Esophagus (tissue), 2 donors: ENCODE results near the gene AMIGO1. TPM values are rescaled to one million over a fixed set of nuclear protein-coding genes. Genes with fewer than 3 reads are reported as not detected.

Source experiments
- H3K27ac ChIP-seq, 2 donors: one replicate each; pipeline ENCODE4 v1.5.1; 2013; ENCODE audit warnings: low read depth in 2 of 2, mild to moderate bottlenecking in 2 of 2, inconsistent platforms in 1 of 2, low read length in 1 of 2, moderate library complexity in 1 of 2
- H3K27me3 ChIP-seq, 2 donors: one replicate each; pipeline ENCODE4 v1.6.1; 2013; ENCODE audit warnings: low read length in 2 of 2, control low read depth in 1 of 2, mild to moderate bottlenecking in 1 of 2; ENCODE audit not compliant: insufficient read depth in 2 of 2, control insufficient read depth in 1 of 2
- H3K36me3 ChIP-seq, 2 donors: one replicate each; pipeline ENCODE4 v1.6.1; 2013; ENCODE audit warnings: low read length in 1 of 2; ENCODE audit not compliant: control insufficient read depth in 2 of 2, insufficient read depth in 2 of 2
- H3K4me1 ChIP-seq, 2 donors: one replicate each; pipeline ENCODE4 v1.6.1; 2013; ENCODE audit warnings: low read length in 1 of 2; ENCODE audit not compliant: control insufficient read depth in 2 of 2, insufficient read depth in 2 of 2
- H3K4me3 ChIP-seq, 2 donors: one replicate each; pipeline ENCODE4 v1.5.1; 2013; ENCODE audit warnings: low read length in 2 of 2, mild to moderate bottlenecking in 2 of 2, low read depth in 1 of 2, moderate library complexity in 1 of 2
- H3K9me3 ChIP-seq, 2 donors: one replicate each; pipeline ENCODE4 v1.6.1; 2013; ENCODE audit warnings: mild to moderate bottlenecking in 2 of 2, low read depth in 1 of 2, low read length in 1 of 2, moderate library complexity in 1 of 2; ENCODE audit not compliant: control insufficient read depth in 2 of 2, insufficient read depth in 1 of 2
- WGBS, 2 donors: extraction: QIAGEN DNeasy Blood & Tissue Kit; methylation state at CpG; one replicate each; pipeline ENCODE4 v1.1.7; 2013; 5-methylcytosine and 5-hydroxymethylcytosine counted together
- polyA plus RNA-seq, 2 donors: library from polyadenylated mRNA; stranded (reverse); fragments of 200-250 nt; gene quantifications; one replicate each; pipeline ENCODE4 v1.2.3, GENCODE V29; 2013
- donor health status: healthy with polysubstance abuse.
- donor health status: Bipolar disorder and iron deficiency.

AMIGO1 gene
- polyA plus RNA-seq, 2 donors, result 0.71 to 1.6 TPM

- Histone ChIP-seq H3K4me3 (no peak overlapping the region), H3K4me1 (no peaks in the 10 kb centered on the region), H3K27me3 (no peaks in the 10 kb centered on the region), H3K27ac (no peak overlapping the region), H3K36me3 (no peaks in the 10 kb centered on the region), H3K9me3 (no peaks in the 10 kb centered on the region)
- WGBS, 2 donors, result 85 to 88% methylated on average over 24 of the region's 24 CpGs
Observed at GRCh38 chr1:109543283-109543987, 33.9 kb upstream of the AMIGO1 start.

- Histone ChIP-seq H3K27me3 (no peaks in the 10 kb centered on the region), H3K9me3 (no peaks in the 10 kb centered on the region), H3K36me3 (no peaks in the 10 kb centered on the region), H3K4me3 (no peak overlapping the region), H3K4me1 (no peaks in the 10 kb centered on the region), H3K27ac (no peak overlapping the region)
- 85 to 89% methylated on average over 10 of the region's 10 CpGs for WGBS, 2 donors
Observed at GRCh38 chr1:109542657-109543056, 33.1 kb upstream of the AMIGO1 start.

GRCh38 chr1:109541102-109541501 lies 31.6 kb upstream of the AMIGO1 start:
- H3K27me3 ChIP-seq, result no peaks in the 10 kb centered on the region
- 79 to 80% methylated on average over 3 of the region's 3 CpGs for WGBS, 2 donors
- H3K27ac ChIP-seq, result no peak overlapping the region
- no peaks in the 10 kb centered on the region for H3K36me3 ChIP-seq
- H3K4me1 ChIP-seq, result no peaks in the 10 kb centered on the region
- no peak overlapping the region for H3K4me3 ChIP-seq
- H3K9me3 ChIP-seq, result no peaks in the 10 kb centered on the region

- no peaks in the 10 kb centered on the region for H3K4me1 ChIP-seq
- H3K9me3 ChIP-seq, result no peaks in the 10 kb centered on the region
- H3K4me3 ChIP-seq, result no peak within 1 kb of the TSS
- 56 to 67% methylated on average over 7 of the region's 7 CpGs for WGBS, 2 donors
- no peak within 1 kb of the TSS for H3K27ac ChIP-seq
- H3K36me3 ChIP-seq, result no peaks in the 10 kb centered on the region
- H3K27me3 ChIP-seq, result no peaks in the 10 kb centered on the region
Observed at GRCh38 chr1:109539676-109540075, 30.1 kb upstream of the AMIGO1 start, which contains the start of gene GPR61. TSS of gene GPR61 (plus strand) at chr1:109539872. CDS start at chr1:109543023, 3,151 bp downstream.

- H3K4me1 ChIP-seq, result no peaks in the 10 kb centered on the region
- no peaks in the 10 kb centered on the region for H3K36me3 ChIP-seq
- no peaks in the 10 kb centered on the region for H3K9me3 ChIP-seq
- no peaks in the 10 kb centered on the region for H3K27me3 ChIP-seq
- H3K27ac ChIP-seq, result no peak overlapping the region
- WGBS, 2 donors, result 92 to 93% methylated on average over 9 of the region's 9 CpGs
- H3K4me3 ChIP-seq, result no peak overlapping the region
Observed at GRCh38 chr1:109538827-109539555, 29.5 kb upstream of the AMIGO1 start.

GRCh38 chr1:109537450-109538178 lies 28.1 kb upstream of the AMIGO1 start:
- Histone ChIP-seq H3K36me3 (no peaks in the 10 kb centered on the region), H3K4me3 (no peak overlapping the region), H3K4me1 (peaks cover 0 to 2% of the 10 kb centered on the region in 2 donors), H3K27me3 (no peaks in the 10 kb centered on the region), H3K27ac (no peak overlapping the region), H3K9me3 (no peaks in the 10 kb centered on the region)
- 83 to 87% methylated on average over 9 of the region's 9 CpGs for WGBS, 2 donors

GRCh38 chr1:109535971-109536491 lies 26.5 kb upstream of the AMIGO1 start:
- H3K4me1 ChIP-seq, result peaks cover 0 to 5% of the 10 kb centered on the region in 2 donors
- no peaks in the 10 kb centered on the region for H3K27me3 ChIP-seq
- WGBS, 2 donors, result 61 to 68% methylated on average over 5 of the region's 5 CpGs

GRCh38 chr1:109535481-109535880 lies 26.0 kb upstream of the AMIGO1 start:
- 60 to 65% methylated on average over 4 of the region's 4 CpGs for WGBS, 2 donors
- Histone ChIP-seq H3K9me3 (no peaks in the 10 kb centered on the region), H3K4me3 (no peak overlapping the region), H3K36me3 (no peaks in the 10 kb centered on the region), H3K27me3 (no peaks in the 10 kb centered on the region), H3K27ac (no peak overlapping the region), H3K4me1 (peaks cover 0 to 5% of the 10 kb centered on the region in 2 donors)

More at GRCh38 chr1:109535971-109536491, 26.5 kb upstream of the AMIGO1 start:
- Histone ChIP-seq H3K36me3 (no peaks in the 10 kb centered on the region), H3K4me3 (no peak overlapping the region), H3K9me3 (no peaks in the 10 kb centered on the region), H3K27ac (no peak overlapping the region)

GRCh38 chr1:109534307-109534858 lies 24.9 kb upstream of the AMIGO1 start:
- WGBS, 2 donors, result 75 to 87% methylated on average over 1 of the region's 1 CpG
- Histone ChIP-seq H3K27ac (no peak overlapping the region), H3K36me3 (no peaks in the 10 kb centered on the region), H3K9me3 (no peaks in the 10 kb centered on the region), H3K4me3 (no peak overlapping the region), H3K4me1 (peaks cover 0 to 5% of the 10 kb centered on the region in 2 donors), H3K27me3 (no peaks in the 10 kb centered on the region)
